ENCODE data around the gene NINJ2. TPM values are rescaled to one million over a fixed set of nuclear protein-coding genes. Genes with fewer than 3 reads are reported as not detected.

NINJ2 gene
- total and polyA plus RNA-seq, 2 donors: 11.5 to 11.8 TPM

DNA sequence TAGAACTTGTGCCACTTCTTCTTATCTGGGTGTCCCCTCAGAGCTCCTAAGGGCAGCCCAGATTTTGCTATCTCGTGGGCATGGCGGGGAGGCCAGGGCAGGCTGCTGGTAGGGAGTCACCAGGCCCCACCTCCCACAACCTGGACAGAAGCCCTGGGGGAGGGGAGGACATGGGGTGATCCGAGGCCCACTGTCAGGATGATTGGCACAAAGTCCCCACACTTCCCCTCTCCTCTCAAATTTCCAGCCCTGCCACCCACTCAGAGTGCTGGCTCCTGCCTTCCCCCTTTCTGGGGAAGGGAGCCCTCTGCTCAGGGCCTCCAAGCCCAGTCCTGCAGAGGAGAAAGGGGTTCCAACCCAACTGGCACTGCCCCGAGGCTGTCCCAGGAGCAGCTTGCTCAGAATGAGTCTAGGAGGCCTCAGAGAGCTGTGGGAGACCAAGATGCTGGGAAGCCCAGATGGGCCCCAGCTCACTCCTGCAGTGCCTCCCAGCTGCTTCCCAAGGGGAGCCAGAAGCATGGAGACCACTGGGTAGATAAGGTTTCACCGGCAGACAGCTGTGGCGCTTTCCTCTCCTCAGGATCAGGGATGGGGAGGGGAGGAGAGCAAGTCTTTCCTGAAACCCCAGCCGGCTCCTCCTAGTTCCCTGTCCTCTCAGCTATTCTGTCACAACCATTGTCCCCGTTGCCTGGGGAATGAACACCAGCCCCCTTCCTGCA is 120.7 kb downstream of the NINJ2 start:
- Histone ChIP-seq H3K27ac (ENCODE audit: low read depth in 1 of 2, low read length in 1 of 2) (no peak overlapping the region), H3K9me3 (ENCODE audit: control insufficient read depth in 2 of 2, insufficient read depth in 1 of 2, low read length in 1 of 2) (no peaks in the 10 kb centered on the region), H3K27me3 (ENCODE audit: control insufficient read depth in 2 of 2, insufficient read depth in 1 of 2, low read length in 1 of 2) (peaks cover 6 to 57% of the 10 kb centered on the region in 2 donors), H3K36me3 (ENCODE audit: control insufficient read depth in 2 of 2, insufficient read depth in 2 of 2, low read length in 1 of 2) (no peaks in the 10 kb centered on the region), H3K4me1 (ENCODE audit: control insufficient read depth in 2 of 2, insufficient read depth in 2 of 2, low read length in 2 of 2) (peaks cover 9 to 27% of the 10 kb centered on the region in 2 donors), H3K4me3 (ENCODE audit: low read length in 2 of 2) (no peak overlapping the region)
- WGBS: 88% methylated on average over 8 of the region's 8 CpGs
- no peak for DNase-seq (ENCODE audit: low read depth in 6 of 9, low spot score in 9 of 9)

- WGBS: 94% methylated on average over 8 of the region's 9 CpGs
- no peaks in the 10 kb centered on the region for H3K9me3 ChIP-seq (ENCODE audit: control insufficient read depth in 2 of 2, insufficient read depth in 1 of 2, low read length in 1 of 2)
- H3K36me3 ChIP-seq (ENCODE audit: control insufficient read depth in 2 of 2, insufficient read depth in 2 of 2, low read length in 1 of 2): no peaks in the 10 kb centered on the region
- H3K4me1 ChIP-seq (ENCODE audit: control insufficient read depth in 2 of 2, insufficient read depth in 2 of 2, low read length in 2 of 2): peaks cover 9 to 20% of the 10 kb centered on the region in 2 donors
- H3K27ac ChIP-seq (ENCODE audit: low read depth in 1 of 2, low read length in 1 of 2): no peak overlapping the region
- H3K4me3 ChIP-seq (ENCODE audit: low read length in 2 of 2): no peak overlapping the region
- no peak for DNase-seq (ENCODE audit: low read depth in 6 of 9, low spot score in 9 of 9)
- H3K27me3 ChIP-seq (ENCODE audit: control insufficient read depth in 2 of 2, insufficient read depth in 1 of 2, low read length in 1 of 2): peaks cover 3 to 50% of the 10 kb centered on the region in 2 donors
Measured at GRCh38 chr12:541676-542324, 121.4 kb downstream of the NINJ2 start.

GRCh38 chr12:539540-540310 is 123.5 kb downstream of the NINJ2 start:
- H3K4me3 ChIP-seq (ENCODE audit: low read length in 2 of 2): no peak overlapping the region
- no peaks in the 10 kb centered on the region for H3K36me3 ChIP-seq (ENCODE audit: control insufficient read depth in 2 of 2, insufficient read depth in 2 of 2, low read length in 1 of 2)
- peak overlapping the region in 1 of 2 donors; percentile 47 for H3K27ac ChIP-seq (ENCODE audit: low read depth in 1 of 2, low read length in 1 of 2)
- H3K9me3 ChIP-seq (ENCODE audit: control insufficient read depth in 2 of 2, insufficient read depth in 1 of 2, low read length in 1 of 2): no peaks in the 10 kb centered on the region
- WGBS: 93% methylated on average over 18 of the region's 18 CpGs
- DNase-seq (ENCODE audit: low read depth in 6 of 9, low spot score in 9 of 9): no peak
- H3K27me3 ChIP-seq (ENCODE audit: control insufficient read depth in 2 of 2, insufficient read depth in 1 of 2, low read length in 1 of 2): peaks cover 0 to 44% of the 10 kb centered on the region in 2 donors
- peaks cover 9 to 17% of the 10 kb centered on the region in 2 donors for H3K4me1 ChIP-seq (ENCODE audit: control insufficient read depth in 2 of 2, insufficient read depth in 2 of 2, low read length in 2 of 2)

DNA sequence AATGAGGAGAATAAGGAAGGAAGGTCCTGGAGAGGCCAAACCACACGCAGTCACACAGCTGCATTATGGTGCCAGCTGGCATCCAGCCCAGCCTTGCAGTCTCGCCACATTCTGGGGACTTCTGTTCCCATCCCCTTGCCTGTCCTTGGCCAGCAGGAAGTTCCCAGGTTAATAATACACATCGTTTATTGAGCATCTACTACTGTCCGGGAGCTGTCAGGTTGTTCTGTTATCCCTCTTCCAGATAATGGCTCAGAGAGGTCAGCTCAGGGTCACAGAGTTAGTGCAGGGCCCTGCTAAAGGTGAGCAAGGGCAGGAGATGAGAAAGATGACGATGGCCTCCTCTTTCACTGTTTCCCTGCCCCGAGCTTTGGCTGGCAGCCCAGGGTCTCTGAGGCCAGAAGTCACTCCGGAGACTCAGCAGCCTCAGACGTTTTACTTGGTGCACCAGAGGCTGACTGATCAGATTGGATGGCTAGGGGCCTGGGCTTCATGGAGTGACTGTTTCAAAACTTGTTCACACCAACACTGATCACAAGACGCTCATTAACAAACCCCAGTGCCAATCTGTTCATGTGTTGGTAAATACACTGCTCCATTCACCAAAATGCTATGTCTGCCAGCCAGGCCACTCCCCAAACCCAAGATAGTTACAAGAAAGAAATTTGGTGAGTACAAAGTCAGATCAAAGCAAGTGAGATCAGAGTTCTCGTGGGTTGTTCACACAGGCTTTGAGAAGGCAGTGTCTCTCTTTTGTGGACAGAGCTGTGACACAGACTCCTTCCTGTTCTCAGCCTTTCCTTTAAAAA is 124.3 kb downstream of the NINJ2 start:
- peak in 2 of 9 donors; percentile 49 to 78 for DNase-seq (ENCODE audit: low read depth in 6 of 9, low spot score in 9 of 9)
- H3K4me1 ChIP-seq (ENCODE audit: control insufficient read depth in 2 of 2, insufficient read depth in 2 of 2, low read length in 2 of 2): peaks cover 9 to 17% of the 10 kb centered on the region in 2 donors
- 30% methylated on average over 10 of the region's 10 CpGs for WGBS

DNA sequence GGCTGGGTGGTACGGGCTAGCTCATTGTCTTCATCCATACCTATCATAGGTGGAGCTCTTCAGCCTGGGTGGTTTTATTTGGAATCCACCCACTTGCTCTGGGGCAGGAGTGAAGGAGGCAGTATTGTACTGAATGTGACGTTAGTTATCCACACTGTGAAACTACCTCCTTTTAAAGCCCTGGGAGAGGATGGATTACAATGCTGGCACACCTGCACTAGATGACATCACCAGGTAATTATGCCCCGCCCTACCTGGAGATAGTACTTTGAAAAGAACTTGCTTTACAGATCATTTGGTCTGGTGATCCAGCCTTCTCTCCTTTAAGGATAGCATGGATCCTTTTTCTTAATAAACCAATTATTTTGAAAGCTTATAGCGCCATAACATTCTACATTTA is 125.5 kb downstream of the NINJ2 start:
- DNase-seq (ENCODE audit: low read depth in 6 of 9, low spot score in 9 of 9): no peak
- Histone ChIP-seq H3K4me3 (ENCODE audit: low read length in 2 of 2) (no peak overlapping the region), H3K27me3 (ENCODE audit: control insufficient read depth in 2 of 2, insufficient read depth in 1 of 2, low read length in 1 of 2) (peaks cover 0 to 35% of the 10 kb centered on the region in 2 donors), H3K36me3 (ENCODE audit: control insufficient read depth in 2 of 2, insufficient read depth in 2 of 2, low read length in 1 of 2) (no peaks in the 10 kb centered on the region), H3K4me1 (ENCODE audit: control insufficient read depth in 2 of 2, insufficient read depth in 2 of 2, low read length in 2 of 2) (peaks cover 9 to 17% of the 10 kb centered on the region in 2 donors), H3K27ac (ENCODE audit: low read depth in 1 of 2, low read length in 1 of 2) (no peak overlapping the region), H3K9me3 (ENCODE audit: control insufficient read depth in 2 of 2, insufficient read depth in 1 of 2, low read length in 1 of 2) (peaks cover 0 to 3% of the 10 kb centered on the region in 2 donors)
- WGBS: 92% methylated on average over 4 of the region's 4 CpGs

More for the DNA sequence above, 124.3 kb downstream of the NINJ2 start:
- peak overlapping the region in 1 of 2 donors; percentile 21 for H3K27ac ChIP-seq (ENCODE audit: low read depth in 1 of 2, low read length in 1 of 2)
- no peak overlapping the region for H3K4me3 ChIP-seq (ENCODE audit: low read length in 2 of 2)
- H3K36me3 ChIP-seq (ENCODE audit: control insufficient read depth in 2 of 2, insufficient read depth in 2 of 2, low read length in 1 of 2): no peaks in the 10 kb centered on the region
- H3K27me3 ChIP-seq (ENCODE audit: control insufficient read depth in 2 of 2, insufficient read depth in 1 of 2, low read length in 1 of 2): peaks cover 0 to 39% of the 10 kb centered on the region in 2 donors
- peaks cover 0 to 3% of the 10 kb centered on the region in 2 donors for H3K9me3 ChIP-seq (ENCODE audit: control insufficient read depth in 2 of 2, insufficient read depth in 1 of 2, low read length in 1 of 2)

- no peak for DNase-seq (ENCODE audit: low read depth in 6 of 9, low spot score in 9 of 9)
- WGBS: 96% methylated on average over 3 of the region's 3 CpGs
- Histone ChIP-seq H3K27ac (ENCODE audit: low read depth in 1 of 2, low read length in 1 of 2) (no peak overlapping the region), H3K36me3 (ENCODE audit: control insufficient read depth in 2 of 2, insufficient read depth in 2 of 2, low read length in 1 of 2) (no peaks in the 10 kb centered on the region), H3K4me3 (ENCODE audit: low read length in 2 of 2) (no peak overlapping the region), H3K4me1 (ENCODE audit: control insufficient read depth in 2 of 2, insufficient read depth in 2 of 2, low read length in 2 of 2) (peaks cover 9 to 17% of the 10 kb centered on the region in 2 donors), H3K9me3 (ENCODE audit: control insufficient read depth in 2 of 2, insufficient read depth in 1 of 2, low read length in 1 of 2) (peaks cover 2 to 8% of the 10 kb centered on the region in 2 donors), H3K27me3 (ENCODE audit: control insufficient read depth in 2 of 2, insufficient read depth in 1 of 2, low read length in 1 of 2) (peaks cover 0 to 26% of the 10 kb centered on the region in 2 donors)
Measured at GRCh38 chr12:536751-537245, 126.4 kb downstream of the NINJ2 start.

DNA sequence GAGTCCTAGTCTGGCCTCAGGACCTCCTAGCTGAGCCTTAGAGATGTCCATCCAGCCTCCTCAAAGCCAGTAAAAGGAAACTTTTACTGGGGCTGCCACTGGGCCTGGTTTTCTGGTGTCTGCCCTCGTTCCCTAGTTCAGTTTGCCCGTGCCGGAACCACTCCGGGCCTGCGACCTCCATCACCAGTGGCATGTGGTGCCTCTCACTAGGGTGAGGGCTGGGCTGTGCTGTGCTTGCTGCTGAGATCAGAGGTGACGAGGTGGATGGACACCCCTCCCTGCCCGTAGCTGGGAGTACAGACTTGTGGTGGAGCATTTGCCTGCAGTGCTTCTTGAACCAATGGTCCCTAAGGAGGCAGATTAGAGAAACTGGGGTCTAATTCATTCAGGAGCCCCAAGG is 127.8 kb downstream of the NINJ2 start:
- WGBS: 91% methylated on average over 7 of the region's 7 CpGs
- Histone ChIP-seq H3K27ac (ENCODE audit: low read depth in 1 of 2, low read length in 1 of 2) (no peak overlapping the region), H3K9me3 (ENCODE audit: control insufficient read depth in 2 of 2, insufficient read depth in 1 of 2, low read length in 1 of 2) (peaks cover 2 to 8% of the 10 kb centered on the region in 2 donors), H3K27me3 (ENCODE audit: control insufficient read depth in 2 of 2, insufficient read depth in 1 of 2, low read length in 1 of 2) (peaks cover 0 to 17% of the 10 kb centered on the region in 2 donors), H3K4me3 (ENCODE audit: low read length in 2 of 2) (no peak overlapping the region), H3K4me1 (ENCODE audit: control insufficient read depth in 2 of 2, insufficient read depth in 2 of 2, low read length in 2 of 2) (peaks cover 9 to 17% of the 10 kb centered on the region in 2 donors), H3K36me3 (ENCODE audit: control insufficient read depth in 2 of 2, insufficient read depth in 2 of 2, low read length in 1 of 2) (no peaks in the 10 kb centered on the region)
- no peak for DNase-seq (ENCODE audit: low read depth in 6 of 9, low spot score in 9 of 9)

- Histone ChIP-seq H3K9me3 (ENCODE audit: control insufficient read depth in 2 of 2, insufficient read depth in 1 of 2, low read length in 1 of 2) (peaks cover 2 to 10% of the 10 kb centered on the region in 2 donors), H3K27ac (ENCODE audit: low read depth in 1 of 2, low read length in 1 of 2) (no peak overlapping the region), H3K36me3 (ENCODE audit: control insufficient read depth in 2 of 2, insufficient read depth in 2 of 2, low read length in 1 of 2) (no peaks in the 10 kb centered on the region), H3K4me3 (ENCODE audit: low read length in 2 of 2) (no peak overlapping the region), H3K4me1 (ENCODE audit: control insufficient read depth in 2 of 2, insufficient read depth in 2 of 2, low read length in 2 of 2) (peaks cover 5 to 7% of the 10 kb centered on the region in 2 donors), H3K27me3 (ENCODE audit: control insufficient read depth in 2 of 2, insufficient read depth in 1 of 2, low read length in 1 of 2) (peaks cover 0 to 16% of the 10 kb centered on the region in 2 donors)
- WGBS: 60% methylated on average over 14 of the region's 14 CpGs
- DNase-seq (ENCODE audit: low read depth in 6 of 9, low spot score in 9 of 9): no peak
Measured at GRCh38 chr12:534216-534615, 129.0 kb downstream of the NINJ2 start.
